Cerebellar nuclear complex (tissue), 1 donor: Measurements from ENCODE around the gene TMEM123.
"Not testable (repeated sequence)": the region's sequence is repeated elsewhere in the genome, so short reads cannot be mapped to it uniquely, and the experiment has no call there.

ENCODE experiments used
- DNase-seq, 2 experiments: peaks; one replicate each; lab custom pipeline; 2025; lab: John Stamatoyannopoulos, UW

Gene TMEM123

GRCh38 chr11:102395720-102396393, 56.7 kb downstream of the TMEM123 start:
- DNase-seq: no peak

- DNase-seq: no peak
Observed at GRCh38 chr11:102393272-102393730, 59.3 kb downstream of the TMEM123 start.

GRCh38 chr11:102391549-102392237, 60.9 kb downstream of the TMEM123 start:
- no peak for DNase-seq

- DNase-seq: no peak
Observed at GRCh38 chr11:102390667-102391465, 61.7 kb downstream of the TMEM123 start.

GRCh38 chr11:102389253-102389652, 63.3 kb downstream of the TMEM123 start:
- no peak for DNase-seq

GRCh38 chr11:102387043-102387781, 65.4 kb downstream of the TMEM123 start:
- no peak for DNase-seq

- no peak for DNase-seq
Observed at GRCh38 chr11:102386136-102386734, 66.3 kb downstream of the TMEM123 start.

GRCh38 chr11:102385085-102386007, 67.2 kb downstream of the TMEM123 start:
- DNase-seq: no peak

- DNase-seq: no peak
Observed at GRCh38 chr11:102384419-102385079, 68.0 kb downstream of the TMEM123 start.

GRCh38 chr11:102383839-102384238, 68.7 kb downstream of the TMEM123 start:
- DNase-seq: no peak

GRCh38 chr11:102382384-102382783, 70.2 kb downstream of the TMEM123 start:
- no peak for DNase-seq

GRCh38 chr11:102378818-102379217, 73.7 kb downstream of the TMEM123 start:
- no peak for DNase-seq

GRCh38 chr11:102377891-102378290, 74.7 kb downstream of the TMEM123 start:
- DNase-seq: no peak

- no peak for DNase-seq
Observed at GRCh38 chr11:102375720-102376399, 76.7 kb downstream of the TMEM123 start.

GRCh38 chr11:102374633-102375424, 77.7 kb downstream of the TMEM123 start:
- not testable (repeated sequence) for DNase-seq

GRCh38 chr11:102368472-102368871, 84.1 kb downstream of the TMEM123 start:
- no peak for DNase-seq

- DNase-seq: no peak
Observed at GRCh38 chr11:102367364-102367763, 85.2 kb downstream of the TMEM123 start.

- DNase-seq: no peak
Observed at GRCh38 chr11:102364991-102365390, 87.6 kb downstream of the TMEM123 start.
